ENCODE data around the gene SNHG17. TPM values are rescaled to one million over a fixed set of nuclear protein-coding genes. Genes with fewer than 3 reads are reported as not detected.
"Not testable (repeated sequence)": the region's sequence is repeated elsewhere in the genome, so short reads cannot be mapped to it uniquely, and the experiment has no call there.

The SNHG17 gene
- total RNA-seq, 1 donor from 2014 or later = 5.6 TPM

GRCh38 chr20:38427655-38428023 is 7.5 kb downstream of the SNHG17 start:
- no peak for DNase-seq (ENCODE audit: missing footprints)
- intact Hi-C loops (cut with DNase I) = no loop called here
- ATAC-seq = no peak

- intact Hi-C loops (cut with DNase I) = no loop called here
- DNase-seq (ENCODE audit: missing footprints) (no peak), ATAC-seq (no peak)
Measured at GRCh38 chr20:38426006-38426897, 8.9 kb downstream of the SNHG17 start.

GRCh38 chr20:38424401-38424800 is 10.7 kb downstream of the SNHG17 start:
- DNase-seq (ENCODE audit: missing footprints) (no peak), ATAC-seq (no peak)
- intact Hi-C loops (cut with DNase I) = no loop called here

- intact Hi-C loops (cut with DNase I) = no loop called here
- ATAC-seq = no peak
- no peak for DNase-seq (ENCODE audit: missing footprints)
Measured at GRCh38 chr20:38423541-38423940, 11.6 kb downstream of the SNHG17 start.

- intact Hi-C loops (cut with DNase I) = no loop called here
- DNase-seq (ENCODE audit: missing footprints) = no peak
Measured at GRCh38 chr20:38421915-38422314, 13.2 kb downstream of the SNHG17 start.

GRCh38 chr20:38420388-38421085 is 14.6 kb downstream of the SNHG17 start:
- ATAC-seq (no peak), DNase-seq (ENCODE audit: missing footprints) (no peak)
- intact Hi-C loops (cut with DNase I) = no loop called here

More at GRCh38 chr20:38421915-38422314, 13.2 kb downstream of the SNHG17 start:
- ATAC-seq = no peak

GRCh38 chr20:38418509-38419204 is 16.5 kb downstream of the SNHG17 start:
- DNase-seq (ENCODE audit: missing footprints) = no peak

GRCh38 chr20:38414769-38415450 is 20.2 kb downstream of the SNHG17 start:
- intact Hi-C loops (cut with DNase I) = no loop called here
- ATAC-seq = no peak
- DNase-seq (ENCODE audit: missing footprints) = no peak

More at GRCh38 chr20:38418509-38419204, 16.5 kb downstream of the SNHG17 start:
- intact Hi-C loops (cut with DNase I) = no loop called here
- peak; percentile 84 for ATAC-seq

- ATAC-seq = no peak
- no peak for DNase-seq (ENCODE audit: missing footprints)
- intact Hi-C loops (cut with DNase I) = no loop called here
Measured at GRCh38 chr20:38412877-38413577, 22.1 kb downstream of the SNHG17 start.

GRCh38 chr20:38407822-38408221 is 27.3 kb downstream of the SNHG17 start:
- not testable (repeated sequence) for ATAC-seq; DNase-seq (ENCODE audit: missing footprints)
- intact Hi-C loops (cut with DNase I) = loop anchor here (5.0 to 10.0 kb wide), 2 partner anchors 66 to 183 kb away; no protein-coding TSS in a partner anchor

- ATAC-seq = no peak
- no peak for DNase-seq (ENCODE audit: missing footprints)
- intact Hi-C loops (cut with DNase I) = loop anchor here (5.0 to 10.0 kb wide), 2 partner anchors 65 to 183 kb away; no protein-coding TSS in a partner anchor
Measured at GRCh38 chr20:38407321-38407720, 27.8 kb downstream of the SNHG17 start.

- intact Hi-C loops (cut with DNase I) = loop anchor here (5.0 to 10.0 kb wide), 2 partner anchors 64 to 182 kb away; no protein-coding TSS in a partner anchor
- DNase-seq (ENCODE audit: missing footprints) (no peak), ATAC-seq (no peak)
Measured at GRCh38 chr20:38406476-38406875, 28.7 kb downstream of the SNHG17 start.

GRCh38 chr20:38405132-38405531 is 30.0 kb downstream of the SNHG17 start:
- ATAC-seq (no peak), DNase-seq (ENCODE audit: missing footprints) (no peak)
- intact Hi-C loops (cut with DNase I) = loop anchor here (5.0 to 10.0 kb wide), 2 partner anchors 63 to 180 kb away; no protein-coding TSS in a partner anchor

GRCh38 chr20:38404016-38404415 is 31.1 kb downstream of the SNHG17 start:
- intact Hi-C loops (cut with DNase I) = loop anchor here (10.0 kb wide), 1 partner anchor 179 kb away; no protein-coding TSS in a partner anchor
- DNase-seq (ENCODE audit: missing footprints) = no peak
- ATAC-seq = no peak

GRCh38 chr20:38402816-38403215 is 32.3 kb downstream of the SNHG17 start:
- intact Hi-C loops (cut with DNase I) = loop anchor here (10.0 kb wide), 1 partner anchor 178 kb away; no protein-coding TSS in a partner anchor
- DNase-seq (ENCODE audit: missing footprints) = no peak
- no peak for ATAC-seq

- DNase-seq (ENCODE audit: missing footprints) (no peak), ATAC-seq (no peak)
- intact Hi-C loops (cut with DNase I) = loop anchor here (10.0 kb wide), 1 partner anchor 177 kb away; no protein-coding TSS in a partner anchor
Measured at GRCh38 chr20:38402089-38402488, 33.0 kb downstream of the SNHG17 start.

- ATAC-seq; intact Hi-C loops (cut with DNase I); DNase-seq (ENCODE audit: missing footprints): not testable (repeated sequence)
Measured at GRCh38 chr20:38395751-38396395, 39.3 kb downstream of the SNHG17 start.
